Activated T-helper 1 cell treated with Interleukin-2 at 50 U/mL for 16 hours (primary cell): Measurements from ENCODE around the gene CLP1.
"Not testable (repeated sequence)": the region's sequence is repeated elsewhere in the genome, so short reads cannot be mapped to it uniquely, and the experiment has no call there.

Source experiments
- DNase-seq: peaks from one replicate; pipeline ENCODE4 v3.0.0-alpha.2; 2020; ENCODE audit warnings: low read depth

CLP1 gene

DNA sequence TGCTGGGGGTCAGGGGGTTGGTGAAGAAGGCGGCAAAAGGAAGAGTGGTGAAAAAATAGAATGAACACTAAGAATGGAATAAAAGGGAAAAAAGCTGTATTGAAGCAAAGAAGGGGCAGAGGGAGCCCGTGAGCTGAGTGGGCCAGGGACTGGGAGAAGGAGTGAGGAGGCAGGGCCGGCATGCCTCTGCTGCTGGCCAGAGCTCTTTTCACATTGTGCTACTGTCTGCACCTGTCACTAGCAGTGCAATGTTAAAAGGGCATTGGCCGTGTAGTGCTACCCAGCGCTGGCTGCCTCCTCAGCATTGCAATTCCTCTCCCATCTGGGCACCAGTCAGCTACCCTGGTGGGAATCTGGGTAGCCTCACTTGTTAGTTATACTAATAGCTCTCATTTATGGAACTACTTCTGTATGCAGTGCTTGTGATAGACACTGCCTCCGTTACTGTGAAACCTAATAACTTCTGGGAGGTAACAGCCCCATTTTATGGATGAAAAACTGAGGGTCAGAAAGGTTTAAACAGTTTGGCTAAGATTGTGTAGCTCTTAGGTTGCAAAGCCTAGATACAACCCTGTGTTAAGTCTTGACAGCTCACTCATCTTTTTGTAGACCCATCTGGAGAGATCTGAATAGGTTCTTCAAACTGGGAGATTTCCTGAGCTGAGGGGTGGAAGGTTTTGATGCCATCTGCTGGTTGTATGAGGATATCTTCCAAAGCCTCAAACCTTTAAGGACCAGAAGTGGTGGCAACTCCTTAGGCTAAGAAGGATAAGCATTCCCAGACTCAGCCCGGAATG, 16.4 kb upstream of the CLP1 start:
- DNase-seq: no peak

DNA sequence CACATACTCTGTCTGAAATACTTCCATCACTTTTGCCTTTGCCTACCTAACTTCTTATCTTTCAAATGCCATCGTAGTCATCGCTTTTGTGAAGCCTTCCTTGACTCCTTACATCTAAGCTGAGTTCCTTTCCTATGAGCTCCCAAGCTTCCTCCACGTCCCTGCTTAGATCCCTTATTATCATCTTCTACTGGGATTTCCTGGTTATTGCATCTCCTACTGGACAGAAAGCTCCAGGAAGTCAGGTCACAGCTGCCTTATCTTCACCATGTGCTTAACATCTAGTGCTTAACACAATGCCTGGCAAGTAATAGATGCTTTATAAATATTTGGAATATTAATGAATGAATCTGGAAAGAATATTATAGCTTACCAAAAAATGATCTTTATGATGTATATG, 13.8 kb upstream of the CLP1 start:
- no peak for DNase-seq

DNA sequence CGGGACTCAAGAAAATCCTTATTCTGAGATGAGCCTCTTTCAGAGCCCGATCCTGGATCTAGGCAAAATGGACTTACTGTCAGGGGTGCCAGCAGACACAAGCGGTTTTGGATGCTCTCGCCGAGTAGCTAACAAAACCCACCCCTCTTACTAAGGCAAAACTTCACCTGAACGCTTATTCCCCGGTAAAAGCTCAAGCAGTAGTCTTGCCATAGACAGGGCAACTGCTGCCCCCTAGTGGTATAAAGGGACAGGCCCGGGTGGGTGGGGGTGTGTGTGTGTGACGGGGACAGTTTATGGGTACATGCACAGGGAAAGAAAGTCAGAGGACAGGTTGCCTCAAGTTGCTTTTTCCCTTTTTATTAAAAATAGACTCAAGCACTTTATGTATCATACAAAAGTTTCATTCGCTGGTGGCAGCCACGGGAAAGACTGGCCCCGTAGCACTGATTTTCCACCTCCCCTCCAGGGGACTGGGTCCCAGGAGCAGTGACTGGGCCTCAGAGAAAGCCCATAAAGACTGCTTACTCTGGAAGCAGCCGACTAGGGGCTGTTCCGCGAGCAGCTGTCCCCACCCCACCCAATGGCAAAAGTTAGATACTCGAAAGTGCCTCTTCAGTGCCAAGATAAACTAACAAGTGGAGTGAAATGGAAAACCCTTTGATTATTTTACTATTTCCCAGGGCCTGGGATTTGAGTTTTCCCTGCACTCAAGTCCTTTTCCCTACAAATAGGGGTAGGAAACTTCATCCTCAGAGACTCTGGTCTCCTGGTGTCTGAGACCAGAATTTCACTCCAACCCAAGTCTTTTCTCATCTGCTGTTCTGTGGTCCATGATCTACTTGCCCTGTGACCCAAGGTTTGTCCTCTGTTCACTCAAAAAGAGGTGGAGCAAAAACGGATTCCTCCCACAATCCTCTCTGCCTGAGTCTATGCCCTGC, 12.5 kb upstream of the CLP1 start:
- peak; percentile 71 for DNase-seq

DNA sequence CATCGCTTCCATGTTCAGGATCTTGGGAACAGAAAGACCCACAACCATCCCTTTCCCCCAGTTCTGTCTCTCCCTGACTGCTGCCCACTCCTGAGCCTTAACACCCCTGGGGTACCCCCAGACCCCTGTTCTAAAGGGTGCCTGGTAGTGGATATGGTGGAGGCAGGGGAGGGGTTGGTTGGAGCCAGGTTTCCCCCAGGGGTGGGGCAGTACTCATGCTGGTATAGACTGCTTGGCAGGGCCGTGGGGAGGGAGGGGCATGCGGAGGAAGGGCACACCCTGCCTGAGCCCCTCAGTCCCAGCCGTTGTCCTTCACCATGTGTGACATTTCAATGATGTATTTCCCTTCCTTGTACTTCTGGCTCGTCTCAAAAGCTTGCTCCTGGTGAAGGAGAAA, 11.9 kb upstream of the CLP1 start:
- no peak for DNase-seq

DNA sequence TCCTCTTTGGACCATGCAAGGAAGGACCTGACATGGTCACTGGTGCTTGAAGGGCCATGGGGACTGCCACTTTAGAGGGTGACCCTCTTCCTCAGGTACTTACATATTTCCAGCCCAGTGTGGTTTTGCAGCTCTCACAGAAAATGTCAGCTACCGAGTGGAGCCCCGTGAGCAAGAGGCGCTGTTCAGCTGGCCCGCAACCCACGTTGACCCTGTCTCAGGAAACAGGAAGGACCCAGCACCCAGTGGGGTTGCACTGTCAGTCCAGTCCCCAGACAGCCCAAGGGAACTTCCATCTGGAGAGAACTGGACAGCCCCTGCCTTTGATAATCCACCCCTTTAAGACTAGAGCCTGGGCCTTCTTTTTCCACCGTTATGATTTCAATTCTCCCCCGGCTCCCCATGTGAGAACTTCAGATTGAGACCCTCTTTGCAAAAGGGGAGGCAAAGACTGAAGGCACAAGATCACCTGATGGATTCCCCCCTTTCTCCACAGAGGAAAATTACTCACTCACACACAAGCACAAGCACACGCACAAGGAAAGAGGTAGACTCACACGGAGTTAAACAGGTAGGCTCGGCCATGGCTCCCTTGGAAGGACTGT, 11.3 kb upstream of the CLP1 start:
- DNase-seq: no peak

DNA sequence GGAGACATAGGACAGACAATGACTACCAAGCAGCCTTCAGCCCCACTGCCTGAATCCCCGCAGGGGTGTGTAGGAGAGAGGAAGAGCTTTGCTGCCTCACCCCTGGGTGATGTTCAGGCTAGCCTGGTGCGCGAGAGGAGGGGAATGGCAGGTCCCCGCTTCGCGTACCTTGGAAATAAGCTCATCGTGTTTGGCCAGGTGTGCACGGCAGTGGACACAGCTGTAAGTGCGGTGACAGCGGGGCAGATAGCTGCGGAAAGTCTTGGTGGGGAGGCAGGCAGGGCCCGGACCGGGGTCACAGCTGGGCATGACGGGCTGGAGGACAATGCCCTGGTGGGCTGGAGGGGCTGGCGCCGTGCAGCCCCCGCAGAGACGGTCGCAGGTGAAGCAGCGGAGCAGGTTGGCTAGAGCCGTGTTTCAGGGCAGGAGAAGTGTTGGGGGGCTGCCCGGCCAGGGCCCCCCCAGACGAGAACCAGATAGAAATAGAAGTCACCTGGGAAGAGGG, 10.7 kb upstream of the CLP1 start:
- DNase-seq: no peak

DNA sequence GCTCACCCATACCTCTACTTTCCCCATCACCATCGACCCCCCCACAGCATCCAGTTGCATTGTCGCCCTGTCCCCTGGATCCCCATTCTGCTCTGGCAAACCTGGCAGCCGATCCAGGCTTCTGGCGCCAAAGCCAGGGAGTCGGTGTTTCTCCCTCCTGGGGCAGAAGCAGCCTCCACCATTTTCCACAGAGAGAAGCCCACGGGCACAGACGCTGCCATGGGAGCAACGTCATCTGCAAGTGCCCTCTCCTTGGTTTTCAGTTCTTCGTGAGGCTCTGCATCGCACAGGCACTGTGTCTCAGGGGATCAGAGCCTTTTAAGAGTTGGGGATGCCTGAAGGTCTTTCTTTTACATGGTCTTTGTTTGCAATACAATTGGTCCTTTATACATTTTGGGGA, 10.2 kb upstream of the CLP1 start:
- DNase-seq: no peak

DNA sequence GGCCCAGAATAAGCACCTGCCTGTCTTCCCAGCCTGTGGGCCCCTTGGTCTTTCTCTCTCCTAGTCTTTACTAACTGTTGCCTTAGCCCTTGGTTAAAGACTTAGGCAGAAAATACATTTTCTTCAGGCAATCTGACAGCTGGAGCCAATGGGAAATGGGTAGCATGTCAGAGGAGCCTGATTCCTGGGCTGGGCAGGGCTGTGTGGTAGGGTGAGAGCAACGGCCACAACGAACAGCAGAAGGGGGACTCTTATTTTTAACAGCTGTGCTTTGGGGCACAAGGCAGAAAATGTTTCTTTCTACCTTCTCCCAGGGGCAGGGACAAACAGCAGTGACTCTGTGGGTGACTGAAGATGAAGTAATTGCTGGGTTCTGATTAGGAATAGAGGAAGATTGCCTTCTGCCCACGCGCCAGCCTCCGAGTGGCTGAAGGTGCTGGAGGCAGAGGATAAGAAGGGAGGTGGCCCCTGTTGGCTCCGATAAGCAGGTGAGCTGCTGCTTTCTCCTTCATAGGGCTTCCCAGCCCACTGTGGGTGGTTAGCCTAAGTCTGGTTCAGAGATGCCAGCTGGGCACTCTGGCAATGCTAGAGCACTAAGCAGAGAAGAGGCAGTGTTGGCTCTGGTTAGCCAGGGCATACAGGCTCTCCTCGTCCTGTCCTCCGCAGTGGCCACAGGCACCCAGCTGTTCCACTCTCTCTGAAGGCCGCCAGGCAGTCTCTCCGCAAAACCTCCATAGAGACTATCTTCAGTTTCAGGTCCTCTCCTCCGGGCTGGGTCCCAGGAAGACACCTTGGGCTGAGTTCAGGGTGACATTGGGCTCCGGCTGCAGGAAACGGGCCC, 9.4 kb upstream of the CLP1 start:
- no peak for DNase-seq

DNA sequence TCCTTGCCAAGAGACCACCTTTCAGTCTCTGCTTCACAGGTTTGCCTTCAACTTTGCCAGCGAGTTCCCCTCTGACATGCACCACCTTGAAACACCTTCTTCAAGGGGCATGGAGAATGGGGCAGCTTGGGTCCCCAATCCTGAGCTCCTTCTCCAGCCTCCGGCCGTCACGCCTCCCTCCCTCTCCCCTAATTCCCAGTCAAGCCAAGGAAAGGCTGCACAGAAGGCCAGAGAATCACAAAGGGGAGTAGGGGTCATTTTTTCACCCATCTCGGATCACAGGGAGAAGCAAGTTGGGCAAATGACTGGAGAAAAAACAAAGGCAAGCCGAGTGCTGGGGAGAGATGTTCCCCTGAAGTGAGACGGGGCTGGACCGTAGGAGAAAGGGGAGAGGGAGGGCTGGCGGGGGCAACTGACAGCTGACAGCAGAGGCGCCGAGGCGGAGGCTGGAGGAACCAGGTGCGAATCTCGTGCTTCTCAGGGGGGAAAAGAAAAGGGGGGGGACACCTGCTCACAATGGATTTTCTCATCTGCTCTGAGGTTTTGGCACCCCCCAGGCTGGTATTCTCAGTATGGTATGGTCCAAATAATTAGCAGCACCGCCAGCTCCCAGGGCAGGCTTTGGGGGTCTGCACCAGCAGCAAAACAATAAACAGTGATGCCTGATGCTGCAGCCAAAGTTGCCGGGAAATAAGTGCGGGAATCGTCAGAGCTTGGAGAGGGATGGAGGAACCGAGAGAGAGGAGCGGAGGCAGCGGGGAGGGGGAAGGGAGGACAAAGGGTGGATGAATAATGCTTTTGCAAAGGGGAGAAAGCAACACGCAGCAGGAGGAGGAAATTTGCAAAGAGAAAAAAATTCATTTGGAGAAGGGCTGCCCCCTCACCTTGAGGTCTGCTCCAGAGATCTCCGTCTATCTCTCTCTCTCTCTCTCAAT, 8.5 kb upstream of the CLP1 start:
- no peak for DNase-seq

DNA sequence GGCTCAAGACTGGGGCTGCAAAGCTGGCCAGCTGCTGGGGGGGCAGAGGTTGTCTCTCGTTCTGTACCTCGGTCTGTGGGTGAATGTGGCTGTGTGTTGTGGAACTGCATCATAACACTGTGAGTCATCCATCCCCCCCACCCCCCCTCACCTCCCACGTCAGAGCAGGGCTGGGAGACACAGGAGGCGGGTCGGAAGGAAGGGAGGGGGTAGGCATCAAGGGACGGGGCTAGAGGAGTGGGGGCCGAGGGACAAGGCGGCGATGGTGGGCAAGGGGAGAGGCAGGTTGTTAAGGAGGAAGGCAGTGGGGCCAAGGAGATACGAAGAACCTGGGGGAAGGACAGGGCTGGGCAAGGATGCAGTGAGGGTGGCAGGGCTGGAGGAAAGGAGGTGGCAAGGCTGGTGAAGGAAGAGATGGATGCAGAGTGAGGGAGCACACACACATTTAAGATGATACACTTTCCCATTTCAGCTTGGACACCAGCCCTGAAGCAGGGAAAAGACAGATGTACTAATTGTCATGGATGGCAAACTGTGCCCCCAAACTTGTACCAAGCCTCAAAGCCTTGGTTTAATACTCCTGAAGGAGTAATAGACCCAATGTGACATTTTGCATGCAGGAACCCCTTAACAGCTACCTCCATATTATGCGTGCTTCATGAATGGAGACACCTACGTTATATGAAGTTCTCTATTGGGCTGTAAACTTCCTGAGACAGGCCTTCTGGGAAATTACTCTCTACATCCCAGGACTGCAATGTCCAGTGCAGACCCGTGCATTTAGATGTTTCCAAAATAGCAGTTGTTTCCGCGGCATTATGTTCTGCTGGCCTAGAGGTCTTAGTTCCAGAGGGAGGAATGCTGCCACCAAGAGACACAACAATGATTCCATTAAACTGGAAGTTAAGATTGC, 7.5 kb upstream of the CLP1 start, which contains the start of gene YPEL4:
TSS of gene YPEL4 (minus strand) at position 87 of the 913 bp plus-strand sequence. CDS start 2,805 bp downstream, outside the sequence.
- DNase-seq: peak; percentile 56

DNA sequence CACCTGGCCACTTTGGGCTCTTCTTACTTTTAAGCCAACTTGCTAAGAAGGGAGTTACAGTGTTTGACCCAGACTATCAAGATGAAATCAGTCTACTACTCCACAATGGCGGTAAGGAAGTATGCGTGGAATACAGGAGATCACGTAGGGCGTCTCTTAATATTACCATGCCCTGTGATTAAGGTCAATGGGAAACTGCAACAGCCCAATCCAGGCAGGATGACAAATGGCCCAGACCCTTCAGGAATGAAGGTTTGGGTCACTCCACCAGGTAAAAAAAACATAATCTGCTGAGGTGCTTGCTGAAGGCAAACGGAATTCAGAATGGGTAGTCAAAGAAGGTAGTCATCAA, 6.8 kb upstream of the CLP1 start:
- no peak for DNase-seq

DNA sequence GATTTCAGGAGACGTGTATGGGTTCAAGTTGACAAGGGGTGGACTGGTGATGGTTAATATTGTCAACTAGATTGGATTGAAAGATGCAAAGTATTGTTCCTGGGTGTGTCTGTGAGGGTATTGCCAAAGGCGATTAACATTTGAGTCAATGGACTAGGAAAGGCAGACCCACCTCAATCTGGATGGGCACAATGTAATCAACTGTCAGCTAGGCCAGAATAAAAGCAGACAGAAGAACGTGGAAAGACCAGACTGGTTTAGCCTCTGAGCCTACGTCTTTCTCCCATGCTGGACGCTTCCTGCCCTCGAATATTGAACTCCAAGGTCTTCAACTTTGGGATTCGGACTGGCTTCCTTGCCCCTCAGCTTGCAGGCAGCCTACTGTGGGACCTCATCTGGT, 6.2 kb upstream of the CLP1 start:
- no peak for DNase-seq

DNA sequence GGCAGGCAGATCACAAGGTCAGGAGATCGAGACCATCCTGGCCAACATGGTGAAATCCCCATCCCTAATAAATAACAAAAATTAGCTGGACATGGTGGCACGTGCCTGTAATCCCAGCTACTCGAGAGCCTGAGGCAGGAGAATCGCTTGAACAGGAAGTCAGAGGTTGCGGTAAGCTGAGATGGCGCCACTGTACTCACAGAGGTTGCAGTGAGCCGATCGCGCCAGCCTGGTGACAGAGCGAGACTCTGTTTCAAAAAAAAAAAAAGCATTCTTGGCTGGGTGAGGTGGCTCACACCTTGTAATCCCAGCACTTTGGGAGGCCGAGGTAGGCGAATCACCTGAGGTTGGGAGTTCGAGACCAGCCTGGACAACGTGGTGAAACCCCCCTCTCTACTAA, 5.3 kb upstream of the CLP1 start:
- not testable (repeated sequence) for DNase-seq

DNA sequence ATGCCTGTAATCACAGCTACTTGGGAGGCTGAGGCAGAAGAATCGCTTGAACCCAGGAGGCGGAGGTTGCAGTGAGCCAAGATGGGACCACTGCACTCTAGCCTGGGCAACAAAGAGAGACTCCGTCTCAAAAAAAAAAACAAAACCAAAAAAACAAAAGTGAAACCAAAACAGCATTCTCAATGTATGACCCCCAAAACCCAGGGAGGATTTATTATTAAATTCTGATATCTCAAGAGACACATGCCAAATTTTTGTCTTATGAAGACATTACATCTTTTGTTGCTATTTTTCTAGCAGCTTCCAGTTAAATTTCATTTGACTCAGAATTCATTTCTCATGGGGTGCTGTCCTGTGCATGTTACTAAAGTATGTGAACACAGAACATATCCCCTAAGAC, 4.9 kb upstream of the CLP1 start:
- DNase-seq: no peak

DNA sequence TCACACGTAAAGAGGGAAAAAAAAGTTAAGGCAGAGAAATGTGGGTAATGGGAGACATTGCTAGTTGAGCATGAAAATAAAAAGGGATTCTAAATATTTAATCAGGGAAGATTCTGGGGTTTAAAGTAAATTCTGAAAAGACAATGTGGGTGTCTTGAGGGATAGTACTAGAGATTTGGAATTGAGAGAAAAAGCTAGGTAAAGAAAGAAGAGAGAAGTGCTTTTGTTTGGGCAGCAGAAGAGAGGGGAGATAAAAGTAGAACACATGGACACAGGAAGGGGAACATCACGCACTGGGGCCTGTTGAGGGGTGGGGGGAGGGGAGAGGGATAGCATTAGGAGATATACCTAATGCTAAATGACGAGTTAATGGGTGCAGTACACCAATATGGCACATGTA, 4.4 kb upstream of the CLP1 start:
- no peak for DNase-seq

DNA sequence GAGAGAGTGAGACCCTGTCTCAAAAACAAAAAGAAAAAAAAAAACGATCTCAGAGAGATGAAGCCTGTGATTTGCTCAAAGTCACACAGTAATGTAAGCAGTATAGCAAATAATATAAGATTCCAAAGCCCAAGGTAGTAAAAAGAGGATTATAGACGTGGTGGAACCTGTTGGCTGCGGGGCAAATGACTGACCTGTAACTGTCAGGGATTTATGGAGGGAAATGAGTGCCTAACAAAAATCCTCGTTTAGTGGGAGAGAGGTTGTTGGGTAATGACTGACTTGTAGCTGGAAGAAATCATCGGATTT, 723 bp upstream of the CLP1 start:
- no peak for DNase-seq

DNA sequence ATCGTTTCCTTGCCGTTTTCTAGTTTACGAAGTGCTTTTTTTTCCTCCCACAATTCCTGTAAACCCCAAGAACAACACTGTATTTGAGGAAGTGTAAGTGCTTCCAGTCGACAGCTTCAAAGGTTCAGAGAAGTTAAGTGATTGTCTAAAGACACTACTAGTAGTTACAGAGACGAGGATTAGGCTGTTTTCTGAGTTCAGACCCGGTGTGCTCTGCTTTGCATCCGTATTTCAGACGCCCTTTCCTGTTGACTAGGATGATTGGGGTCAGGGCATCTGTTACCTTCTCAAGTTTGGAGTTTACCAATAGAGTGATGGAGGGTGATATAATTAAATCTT, 430 bp downstream of the CLP1 start:
- DNase-seq: no peak

DNA sequence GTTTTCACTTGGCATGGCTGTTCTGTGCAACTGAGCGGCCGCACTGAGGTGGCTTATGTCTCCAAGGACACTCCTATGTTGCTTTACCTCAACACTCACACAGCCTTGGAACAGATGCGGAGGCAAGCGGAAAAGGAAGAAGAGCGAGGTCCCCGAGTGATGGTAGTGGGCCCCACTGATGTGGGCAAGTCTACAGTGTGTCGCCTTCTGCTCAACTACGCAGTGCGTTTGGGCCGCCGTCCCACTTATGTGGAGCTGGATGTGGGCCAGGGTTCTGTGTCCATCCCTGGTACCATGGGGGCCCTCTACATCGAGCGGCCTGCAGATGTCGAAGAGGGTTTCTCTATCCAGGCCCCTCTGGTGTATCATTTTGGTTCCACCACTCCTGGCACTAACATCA, 2.1 kb downstream of the CLP1 start:
- no peak for DNase-seq

DNA sequence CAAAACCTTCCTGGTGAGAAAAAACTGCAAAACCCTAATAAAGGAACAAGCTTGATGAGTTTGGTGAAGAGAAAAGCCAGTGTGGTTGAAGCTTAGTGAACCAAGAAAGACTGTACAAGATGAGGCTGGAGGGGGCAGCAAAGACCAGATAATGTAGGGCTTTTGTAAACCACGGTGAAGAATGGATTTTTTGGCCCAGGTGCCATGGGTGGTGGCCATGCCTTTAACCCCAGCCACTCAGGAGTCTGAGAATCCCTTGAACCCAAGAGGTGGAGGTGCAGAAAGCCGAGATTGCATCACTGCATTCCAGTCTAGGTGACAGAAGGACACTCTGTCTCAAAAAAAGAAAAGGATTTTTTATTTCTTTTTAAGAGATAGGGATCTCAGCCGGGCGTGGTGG, 5.3 kb downstream of the CLP1 start:
- DNase-seq: no peak

DNA sequence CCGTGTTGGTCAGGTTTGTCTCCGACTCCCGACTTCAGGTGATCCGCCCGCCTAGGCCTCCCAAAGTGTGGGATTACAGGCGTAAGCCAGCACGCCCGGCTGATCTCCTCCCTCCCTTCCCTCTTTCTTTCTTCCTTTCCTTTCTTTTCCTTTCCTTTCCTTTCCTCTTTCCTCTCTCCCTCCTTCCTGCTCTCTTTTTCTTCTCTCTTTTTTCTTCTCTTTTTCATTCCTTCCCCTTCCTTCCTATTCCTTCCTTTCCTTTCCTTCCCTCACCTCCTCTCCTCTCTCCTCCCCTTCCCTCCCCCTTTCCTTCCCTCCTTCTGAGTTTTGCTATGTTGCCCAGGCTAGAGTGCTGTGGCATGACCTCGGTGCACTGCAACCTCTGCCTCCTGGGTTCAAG, 6.4 kb downstream of the CLP1 start:
- DNase-seq: no peak
